GM19455 (cell line): ENCODE data around the gene DPYSL3.
"Not testable (repeated sequence)": the region's sequence is repeated elsewhere in the genome, so short reads cannot be mapped to it uniquely, and the experiment has no call there.

Source experiments
- ATAC-seq: cut with Tn5 transposase; IDR thresholded peaks from one replicate; pipeline ENCODE4 v1.9.1; 2021; ENCODE audit not compliant: unreplicated experiment

DPYSL3 gene

DNA sequence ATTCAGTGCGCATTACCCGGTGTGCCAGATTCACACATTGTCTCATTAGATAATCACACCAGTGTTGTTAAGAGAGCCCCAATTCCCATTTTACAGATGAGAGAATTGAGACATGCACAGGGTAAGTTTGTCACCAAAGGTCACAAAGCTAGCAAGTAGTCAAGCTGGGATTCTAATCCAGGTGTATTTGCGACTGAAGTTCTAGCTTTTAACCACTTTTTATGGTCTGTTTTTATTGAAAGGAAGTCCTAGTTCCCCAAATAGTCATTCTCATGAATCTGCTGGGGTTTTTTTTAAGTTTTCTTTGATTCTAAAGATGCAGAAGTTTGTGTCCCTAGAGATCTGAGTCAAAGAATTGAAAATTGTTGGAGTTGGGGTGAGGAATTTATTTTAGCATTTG, 136.5 kb downstream of the DPYSL3 start:
- ATAC-seq, result no peak

DNA sequence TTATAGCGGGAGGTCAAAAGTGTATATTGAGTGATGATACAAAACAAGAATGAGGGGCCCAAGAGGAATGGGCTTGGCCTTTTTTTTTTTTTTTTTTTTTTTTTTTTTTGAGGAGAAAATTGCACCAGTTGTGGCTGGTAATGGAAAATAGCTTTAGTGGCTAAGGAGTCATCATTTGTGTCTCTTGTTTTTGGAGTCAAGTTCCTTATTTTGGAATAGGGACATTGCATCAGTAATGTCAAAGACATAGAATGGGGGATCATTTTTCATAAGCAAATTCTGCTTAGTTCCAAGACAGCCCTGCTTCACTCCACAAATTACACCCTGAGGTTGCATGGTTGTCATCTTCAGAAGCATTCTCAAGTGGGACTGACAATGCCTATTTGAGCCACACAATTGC, 137.7 kb downstream of the DPYSL3 start:
- ATAC-seq, result no peak

DNA sequence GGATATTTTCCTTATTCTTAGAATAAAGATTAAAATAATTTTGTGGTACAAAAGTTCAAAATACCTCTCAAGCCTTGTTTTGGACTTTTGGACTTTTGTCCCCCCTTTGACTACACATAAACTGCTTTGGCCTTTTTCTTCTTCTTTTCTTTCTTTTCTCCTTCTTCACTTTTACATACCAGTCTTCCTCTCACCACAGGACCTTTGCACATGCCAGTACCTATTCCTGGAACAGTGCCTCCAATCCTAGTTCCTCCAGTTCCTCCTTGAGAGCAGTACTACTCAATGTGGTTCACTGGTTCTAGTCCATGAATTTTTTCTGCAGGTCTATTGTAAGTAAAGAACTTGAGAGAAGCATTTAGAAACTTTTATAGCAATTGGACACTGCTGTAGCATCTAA, 138.6 kb downstream of the DPYSL3 start:
- no peak for ATAC-seq

DNA sequence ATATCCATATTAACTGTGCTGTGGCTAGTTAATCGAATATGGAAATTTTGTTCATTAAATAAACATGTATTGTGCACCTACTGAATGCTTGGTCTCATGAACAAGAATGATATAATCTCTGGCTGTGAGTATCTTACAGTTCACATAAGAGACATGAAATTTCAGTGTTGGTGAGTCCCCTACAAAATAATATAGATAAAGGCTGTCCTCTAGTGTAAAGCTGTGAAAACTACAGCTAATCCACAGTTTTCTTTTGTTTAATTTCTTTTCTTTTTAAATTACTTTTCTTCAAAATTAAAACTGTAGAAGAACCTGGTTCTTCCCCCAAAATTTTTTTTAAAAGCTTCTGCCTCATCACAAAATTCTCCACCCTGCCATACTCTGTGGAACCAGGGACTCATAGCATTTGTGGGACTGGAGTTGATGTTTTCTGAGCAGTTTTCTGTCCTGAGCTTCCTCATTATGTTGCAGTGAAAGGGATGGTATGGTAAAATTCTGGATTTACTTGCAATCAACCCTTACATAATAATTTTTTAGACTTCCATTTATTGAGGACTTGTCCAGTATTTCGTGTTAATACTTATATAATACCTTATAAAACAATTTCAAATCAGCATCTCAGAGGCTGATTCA, 140.0 kb downstream of the DPYSL3 start:
- ATAC-seq, result no peak

DNA sequence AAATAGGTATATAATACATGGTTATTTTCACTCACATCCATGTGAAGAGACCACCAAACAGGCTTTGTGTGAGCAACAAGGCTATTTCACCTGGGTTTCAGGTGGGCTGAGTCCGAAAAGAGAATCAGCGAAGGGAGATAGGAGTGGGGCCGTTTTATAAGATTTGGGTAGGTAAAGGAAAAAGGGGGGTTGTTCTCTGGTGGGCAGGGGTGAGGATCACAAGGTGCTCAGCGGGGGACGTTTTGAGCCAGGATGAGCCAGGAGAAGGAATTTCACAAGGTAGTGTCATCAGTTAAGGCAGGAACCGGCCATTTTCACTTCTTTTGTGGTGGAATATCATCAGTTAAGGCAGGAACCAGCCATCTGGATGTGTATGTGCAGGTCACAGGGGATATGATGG, 142.5 kb downstream of the DPYSL3 start:
- not testable (repeated sequence) for ATAC-seq

DNA sequence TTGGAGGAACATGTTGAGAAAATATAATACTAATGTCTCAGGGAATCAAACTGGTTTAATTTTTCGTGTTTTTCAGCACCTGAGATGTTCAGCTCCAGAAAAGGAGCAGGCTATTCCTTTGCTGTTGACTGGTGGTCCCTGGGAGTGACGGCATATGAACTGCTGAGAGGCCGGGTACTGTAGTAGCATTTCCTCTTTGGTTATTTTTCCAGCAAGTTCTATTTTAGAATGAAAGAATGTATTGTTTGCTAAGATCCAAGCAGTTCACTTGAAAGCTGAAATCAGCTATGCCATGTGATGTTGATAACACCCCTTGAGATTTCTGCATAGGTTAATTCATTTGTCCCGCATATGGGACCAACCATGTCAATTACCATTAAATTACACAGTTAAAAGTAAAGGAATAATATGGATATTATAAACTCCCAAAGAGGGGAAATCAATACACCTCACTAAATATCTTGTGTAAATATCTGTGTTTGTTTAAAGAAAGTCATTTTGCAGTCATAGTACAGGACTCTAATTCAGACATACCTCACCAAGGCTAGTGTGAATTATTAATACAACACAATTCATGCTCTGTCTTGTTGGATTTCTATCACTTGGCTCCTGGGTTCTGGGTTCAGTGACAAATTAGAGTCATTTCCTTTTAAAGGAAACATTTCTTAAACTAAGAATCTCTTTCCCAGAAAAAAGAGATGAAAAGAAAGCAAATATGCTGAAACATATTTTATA, 148.3 kb downstream of the DPYSL3 start:
- ATAC-seq, result no peak

DNA sequence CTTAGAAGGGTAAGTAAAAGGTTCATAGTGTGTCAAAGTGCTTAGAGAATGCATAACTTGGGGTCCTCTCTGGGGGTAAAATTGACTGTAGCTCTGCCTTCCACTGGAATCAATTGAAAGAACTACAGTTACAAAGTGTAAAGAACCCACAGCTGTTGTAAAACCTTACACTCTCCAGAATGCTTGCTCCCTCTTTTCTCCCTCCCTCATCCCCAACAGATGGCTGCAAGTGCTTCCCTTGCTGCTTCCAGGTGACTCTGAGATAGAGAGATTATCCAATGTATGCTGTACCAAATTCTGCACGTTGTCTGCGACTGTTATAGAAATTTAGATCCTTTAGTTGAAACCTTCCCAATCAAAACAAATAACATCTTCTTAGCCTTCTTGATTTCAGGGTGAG, 149.1 kb downstream of the DPYSL3 start:
- ATAC-seq, result no peak

DNA sequence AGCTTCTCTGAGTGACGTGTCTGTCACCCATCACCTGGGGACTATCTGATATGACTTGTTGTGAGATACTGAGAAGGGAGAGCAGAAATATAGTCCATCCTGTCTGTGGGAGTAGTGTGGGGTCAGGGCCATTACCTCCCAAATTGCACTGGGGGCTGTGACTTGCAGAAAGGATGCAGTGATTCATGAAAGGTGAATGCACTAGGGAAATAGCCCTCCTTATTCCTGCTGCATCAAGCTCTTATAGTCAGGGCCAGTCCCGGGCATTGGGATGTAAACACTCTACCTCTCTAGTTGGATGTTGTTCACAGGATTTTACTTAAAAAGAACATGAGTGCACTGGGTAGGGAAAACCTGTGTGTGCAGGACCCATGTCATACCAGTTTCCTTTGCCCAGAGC, 150.3 kb downstream of the DPYSL3 start:
- ATAC-seq, result no peak

DNA sequence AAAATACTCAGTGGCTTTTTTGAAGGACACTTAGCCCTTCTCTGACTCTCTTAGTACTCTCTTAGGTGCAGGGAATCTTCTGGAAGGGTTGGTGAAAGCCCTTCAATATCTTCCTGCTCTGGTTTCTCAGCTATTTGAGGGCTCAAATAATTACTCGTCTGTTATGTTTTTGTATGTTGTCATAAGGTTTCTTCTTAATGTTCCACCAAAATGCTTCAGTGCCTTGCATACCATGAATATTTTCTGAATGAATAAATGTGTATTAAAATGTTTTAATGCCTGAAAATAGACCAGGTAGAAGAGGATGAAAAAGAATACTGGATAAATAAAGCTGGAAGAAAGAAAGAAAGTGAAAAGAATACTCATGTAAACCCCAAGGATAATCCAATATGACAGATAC, 150.8 kb downstream of the DPYSL3 start:
- no peak for ATAC-seq

DNA sequence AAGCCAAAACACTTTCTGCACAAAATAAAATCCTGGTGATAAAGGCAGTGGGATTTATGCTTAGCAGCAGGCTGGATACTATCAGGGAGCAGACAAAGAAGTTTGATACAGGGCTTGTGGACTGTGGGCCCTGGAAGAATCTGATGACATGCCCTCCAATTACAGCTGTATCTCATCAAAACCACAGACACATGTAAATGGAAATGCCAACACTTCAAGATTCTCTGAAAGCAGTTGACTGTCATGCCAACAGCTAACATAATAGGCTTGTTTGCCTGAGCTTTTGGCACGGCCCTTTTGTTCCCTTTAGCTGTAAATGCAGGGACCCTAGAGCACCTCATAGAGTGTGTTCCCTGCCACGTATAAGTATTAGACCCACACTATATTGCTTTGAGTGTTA, 160.6 kb downstream of the DPYSL3 start:
- ATAC-seq, result no peak

DNA sequence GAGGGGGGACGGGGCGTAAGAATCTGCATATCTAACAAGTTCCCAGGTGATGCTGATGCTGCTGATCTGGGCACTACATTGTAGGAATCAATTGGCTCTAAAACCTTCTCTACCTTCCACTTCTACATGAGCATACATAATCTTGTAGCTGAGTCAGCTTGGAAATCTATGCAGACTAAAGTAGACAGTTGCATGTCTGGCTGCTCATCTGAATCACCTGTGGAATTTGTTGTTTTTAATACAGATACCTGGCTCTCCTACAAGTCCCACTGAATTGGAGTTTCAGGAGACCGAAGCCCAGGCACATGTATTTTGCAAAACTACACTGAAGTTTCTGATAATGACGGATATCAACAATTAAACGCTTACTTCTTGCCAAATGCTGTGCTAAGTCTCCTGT, 161.4 kb downstream of the DPYSL3 start:
- ATAC-seq, result no peak

DNA sequence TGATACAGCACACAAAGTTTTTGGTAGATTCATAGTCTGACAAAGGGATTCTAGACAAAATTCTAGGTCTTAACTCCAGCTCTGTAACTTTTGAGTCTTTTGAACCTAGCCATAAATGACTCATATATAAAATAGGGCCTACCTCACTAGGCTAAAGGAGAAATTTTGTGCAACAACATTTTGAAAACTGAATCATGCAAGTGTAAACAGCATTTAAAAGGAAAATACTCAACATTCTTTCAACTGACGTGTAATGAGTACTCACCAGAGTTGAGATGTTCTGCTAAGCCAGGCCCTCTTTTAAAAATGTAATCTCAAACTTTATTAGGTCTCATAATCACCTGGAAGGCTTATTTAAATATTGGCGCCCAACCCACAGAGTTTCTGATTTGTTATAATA, 161.8 kb downstream of the DPYSL3 start:
- no peak for ATAC-seq

DNA sequence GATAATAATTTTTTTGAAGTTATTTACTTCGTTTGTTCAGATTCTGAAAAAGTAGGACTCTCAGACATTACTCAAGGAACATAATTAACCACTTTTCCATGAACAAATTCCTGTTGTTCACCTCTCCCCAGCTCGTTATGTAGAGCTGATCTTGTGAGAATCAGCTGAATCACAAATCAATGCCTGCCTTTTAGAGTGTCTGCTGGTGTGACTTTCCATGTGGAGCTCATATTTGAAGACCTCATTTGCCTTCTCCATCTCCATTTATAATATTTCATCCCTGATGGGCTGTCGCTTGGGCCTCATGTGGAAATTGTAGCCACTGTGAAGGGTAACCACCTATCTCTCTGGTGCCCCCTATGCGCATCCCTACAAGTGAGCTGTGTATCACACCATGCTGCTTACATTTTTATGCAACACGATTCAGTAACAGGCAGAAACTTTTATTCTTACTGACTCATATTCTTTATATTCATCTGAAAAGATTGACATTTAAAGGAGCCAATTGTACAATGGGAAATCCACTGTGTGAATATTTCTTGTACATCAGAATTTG, 163.8 kb downstream of the DPYSL3 start:
- no peak for ATAC-seq

DNA sequence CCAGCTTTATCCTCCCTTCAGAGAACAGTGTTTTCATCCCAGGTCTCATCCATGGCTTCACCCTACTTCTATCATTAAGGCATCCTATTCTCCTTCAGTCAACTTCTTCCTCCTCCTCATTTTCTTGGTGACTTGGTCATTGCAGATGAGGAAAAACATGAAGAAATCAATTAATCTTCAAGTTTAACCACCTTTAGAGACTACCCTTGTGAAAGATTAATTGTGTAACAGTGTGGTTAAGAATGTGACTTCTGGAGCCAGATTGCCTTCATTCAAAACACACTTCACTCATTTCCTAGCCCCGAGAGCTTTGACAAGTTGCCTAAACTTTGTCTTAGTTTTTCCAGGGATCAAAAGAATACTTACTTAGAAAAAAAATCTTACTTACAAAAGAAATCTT, 165.0 kb downstream of the DPYSL3 start:
- ATAC-seq, result no peak

DNA sequence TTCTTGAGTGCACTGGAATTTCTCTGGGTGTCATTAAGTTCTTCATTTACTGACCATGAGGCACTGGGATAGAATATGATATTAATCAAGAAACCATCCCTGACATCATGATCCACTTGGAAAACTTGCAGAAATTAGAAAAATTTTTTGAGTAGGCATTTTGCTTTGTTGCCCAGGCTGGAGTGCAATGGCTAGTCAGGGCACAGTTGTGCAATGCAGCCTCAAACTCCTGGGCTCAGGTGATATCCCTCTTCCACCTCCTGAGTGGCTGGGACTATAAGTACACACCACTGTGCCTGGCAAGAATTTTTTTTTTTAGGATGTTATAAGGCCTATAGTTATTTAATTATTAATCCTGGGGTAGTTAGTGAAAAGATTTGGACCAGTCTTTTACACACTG, 168.5 kb downstream of the DPYSL3 start:
- ATAC-seq, result no peak

DNA sequence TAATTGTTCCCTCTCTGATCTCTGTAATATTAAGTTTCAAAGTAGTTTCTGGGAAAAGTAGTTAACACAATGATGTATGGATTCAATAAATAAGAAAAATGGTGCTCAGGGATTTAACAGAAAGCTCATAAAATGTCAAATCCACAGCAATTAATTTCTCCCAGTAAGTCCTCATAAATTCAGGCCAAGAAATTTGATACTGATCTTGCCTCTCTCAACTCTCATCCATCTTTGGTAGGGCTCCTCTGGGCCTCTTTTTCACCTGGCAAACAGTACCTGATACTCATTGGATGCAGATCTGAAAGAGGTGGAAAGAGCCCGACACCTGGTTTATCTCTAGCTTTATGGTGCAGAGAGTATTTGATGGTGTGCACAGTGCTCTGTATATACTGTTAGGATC, 168.9 kb downstream of the DPYSL3 start:
- ATAC-seq, result no peak
